Measurements from ENCODE around the gene ISM2. TPM values are rescaled to one million over a fixed set of nuclear protein-coding genes. Genes with fewer than 3 reads are reported as not detected.
A peak's percentile ranks its signal among the peaks of the same experiment; 100 is the strongest.

ISM2 gene
- total RNA-seq, 1 donor from 2014 or later: 3.9 TPM

GRCh38 chr14:77498984-77499527, 440 bp upstream of the ISM2 start:
- H3K36me3 ChIP-seq: no peaks in the 10 kb centered on the region
- TF ChIP-seq POLR2A (IDR thresholded peaks at IDR 0.05) (no peak), POLR2AphosphoS5 (IDR thresholded peaks at IDR 0.05; ENCODE audit: insufficient read depth in 1 of 2, low read depth in 1 of 2) (no peak), CTCF (IDR thresholded peaks at IDR 0.05) (no peak)

GRCh38 chr14:77495334-77495733, 3.3 kb downstream of the ISM2 start:
- peaks cover 13% of the 10 kb centered on the region for H3K4me1 ChIP-seq
- TF ChIP-seq CTCF (IDR thresholded peaks at IDR 0.05) (no peak), POLR2A (IDR thresholded peaks at IDR 0.05) (no peak), POLR2AphosphoS5 (IDR thresholded peaks at IDR 0.05; ENCODE audit: insufficient read depth in 1 of 2, low read depth in 1 of 2) (no peak)
- H3K9me3 ChIP-seq: no peaks in the 10 kb centered on the region
- no peak for DNase-seq (ENCODE audit: extremely low spot score in 2 of 2)
- H3K27ac ChIP-seq: no peak overlapping the region
- intact Hi-C loops (cut with DNase I): no loop called here
- H3K4me3 ChIP-seq: no peak overlapping the region
- H3K27me3 ChIP-seq: no peaks in the 10 kb centered on the region
- no peaks in the 10 kb centered on the region for H3K36me3 ChIP-seq

More at GRCh38 chr14:77498984-77499527, 440 bp upstream of the ISM2 start:
- no peaks in the 10 kb centered on the region for H3K27me3 ChIP-seq
- no peaks in the 10 kb centered on the region for H3K9me3 ChIP-seq
- no peak overlapping the region for H3K27ac ChIP-seq
- DNase-seq (ENCODE audit: extremely low spot score in 2 of 2): no peak
- intact Hi-C loops (cut with DNase I): no loop called here
- peak overlapping the region; percentile 51 to 52 for H3K4me3 ChIP-seq
- H3K4me1 ChIP-seq: peaks cover 13% of the 10 kb centered on the region

GRCh38 chr14:77491056-77491455, 7.6 kb downstream of the ISM2 start:
- Histone ChIP-seq H3K36me3 (no peaks in the 10 kb centered on the region), H3K4me3 (no peak overlapping the region), H3K27me3 (no peaks in the 10 kb centered on the region), H3K27ac (no peak overlapping the region), H3K9me3 (no peaks in the 10 kb centered on the region), H3K4me1 (no peaks in the 10 kb centered on the region)
- intact Hi-C loops (cut with DNase I): no loop called here
- no peak for DNase-seq (ENCODE audit: extremely low spot score in 2 of 2)
- TF ChIP-seq POLR2AphosphoS5 (IDR thresholded peaks at IDR 0.05; ENCODE audit: insufficient read depth in 1 of 2, low read depth in 1 of 2): no peak
- TF ChIP-seq CTCF (IDR thresholded peaks at IDR 0.05): no peak
- no peak for TF ChIP-seq POLR2A (IDR thresholded peaks at IDR 0.05)

- Histone ChIP-seq H3K4me3 (no peak overlapping the region), H3K4me1 (no peaks in the 10 kb centered on the region), H3K36me3 (no peaks in the 10 kb centered on the region), H3K27ac (no peak overlapping the region), H3K9me3 (no peaks in the 10 kb centered on the region), H3K27me3 (no peaks in the 10 kb centered on the region)
- no peak for DNase-seq (ENCODE audit: extremely low spot score in 2 of 2)
- TF ChIP-seq CTCF (IDR thresholded peaks at IDR 0.05): no peak
- TF ChIP-seq POLR2AphosphoS5 (IDR thresholded peaks at IDR 0.05; ENCODE audit: insufficient read depth in 1 of 2, low read depth in 1 of 2): no peak
- no peak for TF ChIP-seq POLR2A (IDR thresholded peaks at IDR 0.05)
- intact Hi-C loops (cut with DNase I): no loop called here
Measured at GRCh38 chr14:77490347-77490986, 8.1 kb downstream of the ISM2 start.

- Histone ChIP-seq H3K27me3 (no peaks in the 10 kb centered on the region), H3K4me1 (no peaks in the 10 kb centered on the region), H3K27ac (no peak overlapping the region), H3K36me3 (no peaks in the 10 kb centered on the region), H3K4me3 (no peak overlapping the region), H3K9me3 (no peaks in the 10 kb centered on the region)
- no peak for TF ChIP-seq POLR2A (IDR thresholded peaks at IDR 0.05)
- DNase-seq (ENCODE audit: extremely low spot score in 2 of 2): no peak
- intact Hi-C loops (cut with DNase I): no loop called here
Measured at GRCh38 chr14:77489041-77489440, 9.6 kb downstream of the ISM2 start.
